SKM-1 (cell line): ENCODE data around the gene PNPLA7.
"Not testable (repeated sequence)": the region's sequence is repeated elsewhere in the genome, so short reads cannot be mapped to it uniquely, and the experiment has no call there.

Source experiments
- DNase-seq: peaks from one replicate; lab custom pipeline; 2025; ENCODE audit not compliant: unreplicated experiment; lab: John Stamatoyannopoulos, UW

PNPLA7 gene

DNA sequence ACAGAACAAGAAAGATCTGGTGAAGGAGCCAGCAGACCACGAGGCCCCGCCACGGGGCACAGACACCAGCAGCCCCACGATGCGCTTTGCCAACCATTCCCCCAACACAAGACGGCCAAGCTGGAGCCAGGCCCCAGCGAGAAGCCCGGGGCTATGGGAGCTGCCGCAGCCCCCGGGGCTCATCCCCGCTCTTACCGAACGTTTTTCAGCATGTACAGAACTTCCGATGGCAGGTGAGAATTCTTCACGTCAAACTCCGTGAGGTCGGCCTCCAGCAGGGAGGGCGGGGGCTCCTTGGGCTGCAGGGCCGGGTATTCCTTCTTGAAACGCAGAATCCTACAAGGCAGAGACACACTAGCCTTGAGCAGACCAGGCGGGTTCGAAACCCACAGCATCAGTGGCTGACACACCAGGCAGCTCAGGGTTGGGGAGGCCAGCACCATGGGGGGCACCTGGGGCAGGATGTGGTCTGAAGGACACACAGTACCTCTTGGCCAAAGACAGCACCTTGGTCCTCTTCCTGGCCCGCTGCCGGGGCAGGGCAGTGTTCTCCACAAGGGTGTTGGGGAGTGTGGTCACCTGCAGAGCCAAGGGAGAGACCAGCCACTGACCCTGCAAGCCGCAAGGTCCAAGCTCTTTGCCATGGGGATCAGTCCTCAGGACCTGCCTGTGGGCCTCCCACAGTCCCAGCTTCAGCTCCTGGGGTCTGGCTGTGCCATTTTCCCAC lies 6.8 kb downstream of the PNPLA7 start:
- no peak for DNase-seq

DNA sequence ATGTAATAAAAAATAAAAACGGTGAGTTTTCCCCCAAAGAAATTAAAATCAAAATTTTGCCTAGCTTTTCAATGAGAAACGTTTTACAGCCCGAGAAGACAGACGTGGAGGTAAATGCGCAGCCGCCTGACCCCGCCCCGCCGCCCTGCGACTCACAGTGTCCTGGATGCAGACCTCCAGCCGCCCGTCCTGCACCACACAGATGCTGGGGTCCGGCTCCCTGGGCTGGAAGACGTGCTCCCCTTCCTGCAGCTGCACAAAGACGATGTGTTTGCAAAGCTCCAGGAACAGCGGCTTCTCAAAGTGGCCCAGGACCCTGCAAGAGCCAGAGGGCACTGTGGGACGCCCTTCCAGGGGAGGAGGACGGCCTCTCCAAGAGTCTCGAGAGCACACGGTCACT lies 7.7 kb downstream of the PNPLA7 start:
- no peak for DNase-seq

DNA sequence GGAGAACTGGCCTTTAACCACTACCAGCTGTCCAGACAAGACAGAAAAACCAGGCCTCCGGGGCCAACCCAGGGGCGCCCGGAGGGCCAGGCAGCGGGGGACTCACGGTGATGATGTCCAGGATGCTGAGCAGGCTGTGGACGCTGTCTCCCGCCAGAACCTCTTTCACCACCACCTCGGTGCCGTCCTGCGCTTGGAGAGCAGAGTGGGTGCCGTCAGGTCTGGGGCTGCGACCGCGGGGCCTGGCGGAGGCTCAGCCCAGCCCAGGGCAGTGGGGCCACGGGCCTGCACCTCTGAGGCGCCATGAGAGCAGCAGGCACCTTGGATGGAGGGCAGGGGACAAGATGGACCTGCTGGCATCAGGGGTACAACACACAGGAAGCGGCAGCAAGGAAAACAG lies 9.7 kb downstream of the PNPLA7 start:
- no peak for DNase-seq

DNA sequence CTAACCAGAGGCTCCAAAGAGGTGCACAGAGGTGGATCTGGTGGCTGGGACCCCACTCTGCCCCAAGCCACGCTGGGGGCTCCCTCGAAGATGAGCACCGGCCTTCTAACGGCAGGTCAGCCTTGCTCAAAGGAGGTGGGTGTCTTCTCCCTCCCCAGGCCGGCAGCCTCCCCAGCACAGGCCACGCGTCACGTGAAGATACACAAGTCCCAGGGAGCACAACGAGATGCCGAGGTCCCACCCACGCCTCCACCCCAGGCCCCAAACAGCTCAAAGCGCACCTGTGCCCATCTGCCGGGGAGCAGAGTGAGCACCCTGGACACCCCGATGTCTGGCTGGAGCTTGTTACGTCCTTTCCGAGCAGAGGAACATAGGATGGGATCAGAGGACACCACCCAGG lies 12.1 kb downstream of the PNPLA7 start:
- no peak for DNase-seq

DNA sequence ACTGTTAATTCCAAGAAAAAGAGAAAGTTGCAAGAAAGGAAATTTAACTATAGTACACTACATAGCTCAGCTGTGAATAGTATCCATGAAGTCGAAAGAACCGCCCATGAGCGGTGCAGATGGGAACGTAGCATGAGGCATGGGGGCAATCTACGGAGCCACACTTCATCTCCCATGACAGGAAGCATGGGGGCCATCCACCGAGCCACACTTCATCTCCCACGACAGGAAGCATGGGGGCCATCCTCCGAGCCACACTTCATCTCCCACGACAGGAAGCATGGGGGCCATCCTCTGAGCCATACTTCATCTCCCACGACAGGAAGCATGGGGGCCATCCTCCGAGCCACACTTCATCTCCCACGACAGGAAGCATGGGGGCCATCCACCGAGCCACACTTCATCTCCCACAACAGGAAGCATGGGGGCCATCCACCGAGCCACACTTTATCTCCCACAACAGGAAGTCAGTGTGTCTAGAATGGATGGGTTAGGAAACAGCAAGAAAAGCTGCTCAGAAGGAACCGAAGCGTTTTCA lies 13.5 kb downstream of the PNPLA7 start:
- DNase-seq: not testable (repeated sequence)

DNA sequence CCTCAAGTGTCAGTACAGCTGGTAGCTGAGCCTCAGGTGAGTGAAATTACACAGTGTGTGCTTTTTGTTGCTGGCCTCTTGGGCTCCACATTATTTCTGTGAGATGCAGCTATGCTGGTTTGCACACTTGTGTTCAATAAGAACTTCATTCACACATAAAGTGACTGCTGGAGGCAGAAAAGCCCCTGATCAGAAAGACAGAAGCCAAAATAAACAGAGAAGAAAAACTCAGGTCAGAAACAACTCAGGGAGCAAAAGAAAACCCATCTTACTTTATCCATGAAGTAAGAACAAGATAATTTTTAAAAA lies 15.1 kb downstream of the PNPLA7 start:
- no peak for DNase-seq

DNA sequence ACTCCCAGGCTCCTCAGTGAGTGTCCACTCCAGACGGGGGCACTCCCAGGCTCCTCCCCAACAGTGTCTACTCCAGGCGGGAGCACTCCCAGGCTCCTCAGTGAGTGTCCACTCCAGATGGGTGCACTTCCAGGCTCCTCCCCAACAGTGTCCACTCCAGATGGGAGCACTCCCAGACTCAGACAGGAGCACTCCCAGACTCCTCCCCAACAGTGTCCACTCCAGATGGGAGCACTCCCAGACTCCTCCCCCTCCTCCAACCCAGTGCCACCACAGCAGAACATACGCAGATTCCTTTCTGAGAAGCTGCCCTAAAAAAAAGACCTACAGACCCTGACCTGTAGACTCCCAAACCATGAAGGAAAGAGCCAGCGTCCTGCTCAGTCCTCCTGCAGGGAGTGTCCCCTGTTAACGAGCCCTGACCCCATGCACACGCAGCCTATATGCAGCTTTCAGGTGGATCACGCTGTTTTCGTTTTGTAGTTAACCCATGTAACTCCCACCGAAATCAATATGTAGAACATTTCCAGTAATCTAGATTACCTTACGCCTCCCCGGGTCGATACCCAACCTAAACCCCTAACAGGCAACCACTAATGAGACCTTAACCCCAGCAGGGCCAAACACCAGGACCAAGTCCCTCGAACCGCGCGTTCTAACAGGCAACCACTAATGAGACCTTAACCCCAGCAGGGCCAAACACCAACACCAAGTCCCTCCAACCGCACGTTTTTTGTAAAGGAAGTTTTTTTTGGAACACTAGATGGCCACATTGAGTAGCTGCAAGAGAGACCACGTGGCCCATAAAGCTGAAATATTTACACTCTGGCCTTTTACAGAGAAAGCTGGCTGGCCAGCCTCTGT lies 15.7 kb downstream of the PNPLA7 start:
- DNase-seq: peak; percentile 62

DNA sequence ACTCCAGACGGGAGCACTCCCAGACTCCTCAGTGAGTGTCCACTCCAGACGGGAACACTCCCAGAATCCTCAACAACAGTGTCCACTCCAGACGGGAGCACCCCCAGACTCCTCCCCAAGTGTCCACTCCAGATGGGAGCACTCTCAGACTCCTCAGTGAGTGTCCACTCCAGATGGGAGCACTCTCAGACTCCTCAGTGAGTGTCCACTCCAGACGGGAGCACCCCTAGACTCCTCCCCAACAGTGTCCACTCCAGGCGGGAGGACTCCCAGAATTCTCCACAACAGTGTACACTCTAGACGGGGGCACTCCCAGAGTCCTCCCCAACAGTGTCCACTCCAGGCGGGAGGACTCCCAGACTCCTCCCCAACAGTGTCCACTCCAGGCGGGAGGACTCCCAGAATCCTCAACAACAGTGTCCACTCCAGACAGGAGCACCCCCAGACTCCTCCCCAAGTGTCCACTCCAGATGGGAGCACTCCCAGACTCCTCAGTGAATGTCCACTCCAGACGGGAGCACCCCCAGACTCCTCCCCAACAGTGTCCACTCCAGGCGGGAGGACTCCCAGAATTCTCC lies 17.2 kb downstream of the PNPLA7 start:
- DNase-seq: not testable (repeated sequence)

DNA sequence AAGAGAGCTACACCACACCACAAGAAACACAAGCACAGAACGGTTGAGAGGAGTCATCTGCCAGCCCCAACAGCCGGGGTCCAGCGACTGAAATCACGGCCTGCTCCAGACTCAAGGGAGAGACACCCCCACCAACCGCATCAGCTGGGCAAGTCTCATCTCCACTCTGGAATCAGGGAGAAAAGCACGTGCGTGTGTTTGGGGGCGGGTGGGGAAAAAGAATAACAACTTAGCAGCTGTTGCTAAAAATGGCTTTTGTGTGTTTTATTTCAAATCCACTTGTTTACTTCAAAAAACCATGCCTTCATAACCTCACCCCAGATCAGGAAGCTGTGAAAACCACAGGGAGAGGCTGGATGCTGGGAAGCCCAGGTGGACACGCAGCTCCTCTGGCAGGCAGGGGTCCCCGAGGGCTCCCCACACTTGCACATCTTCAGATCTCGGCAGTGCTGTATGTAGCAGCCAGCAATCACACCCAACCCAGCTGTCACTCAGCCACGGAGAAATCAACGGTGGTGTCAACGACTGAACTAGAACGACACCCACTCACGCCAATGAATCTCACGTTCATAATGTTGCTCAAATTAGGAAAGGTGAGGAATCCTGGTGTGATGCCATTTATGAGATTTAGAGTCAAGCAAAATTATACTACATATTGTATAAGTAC lies 19.0 kb downstream of the PNPLA7 start:
- no peak for DNase-seq

DNA sequence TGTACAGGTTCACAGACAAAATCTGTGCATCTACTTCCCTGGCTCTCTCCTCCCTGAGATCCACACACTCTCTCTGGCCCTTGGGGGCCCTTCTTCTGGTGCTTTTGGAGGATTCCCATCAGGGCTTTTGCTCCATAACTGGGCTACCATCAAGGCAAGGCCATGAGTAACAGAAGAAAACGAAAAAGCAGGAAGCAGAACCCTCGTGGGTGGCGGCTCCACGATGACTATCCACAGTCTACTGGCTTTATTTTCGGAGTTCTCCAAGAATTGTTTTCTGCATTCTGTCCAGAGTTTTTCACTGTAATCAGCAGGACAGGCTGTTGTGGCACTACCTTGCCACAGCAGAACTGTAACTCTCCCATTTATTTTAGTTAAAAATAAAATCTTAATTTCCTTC lies 19.9 kb downstream of the PNPLA7 start:
- DNase-seq: no peak

DNA sequence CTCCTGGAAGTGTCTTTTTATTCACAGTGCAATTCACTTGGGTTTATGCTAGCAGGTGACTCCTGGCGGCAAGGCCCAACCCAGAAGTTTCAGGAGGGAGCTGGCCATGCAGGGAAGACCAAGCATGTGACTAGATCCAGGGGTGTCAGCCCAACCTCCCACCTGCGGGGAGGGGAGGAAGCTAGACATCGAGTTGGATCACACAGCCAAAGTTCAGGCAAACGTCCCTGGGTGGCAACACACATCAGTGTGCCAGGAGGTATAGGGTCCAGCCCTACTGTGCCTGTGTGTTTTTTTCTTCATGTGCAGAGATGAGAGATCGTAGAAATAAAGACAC lies 25.3 kb downstream of the PNPLA7 start:
- no peak for DNase-seq

DNA sequence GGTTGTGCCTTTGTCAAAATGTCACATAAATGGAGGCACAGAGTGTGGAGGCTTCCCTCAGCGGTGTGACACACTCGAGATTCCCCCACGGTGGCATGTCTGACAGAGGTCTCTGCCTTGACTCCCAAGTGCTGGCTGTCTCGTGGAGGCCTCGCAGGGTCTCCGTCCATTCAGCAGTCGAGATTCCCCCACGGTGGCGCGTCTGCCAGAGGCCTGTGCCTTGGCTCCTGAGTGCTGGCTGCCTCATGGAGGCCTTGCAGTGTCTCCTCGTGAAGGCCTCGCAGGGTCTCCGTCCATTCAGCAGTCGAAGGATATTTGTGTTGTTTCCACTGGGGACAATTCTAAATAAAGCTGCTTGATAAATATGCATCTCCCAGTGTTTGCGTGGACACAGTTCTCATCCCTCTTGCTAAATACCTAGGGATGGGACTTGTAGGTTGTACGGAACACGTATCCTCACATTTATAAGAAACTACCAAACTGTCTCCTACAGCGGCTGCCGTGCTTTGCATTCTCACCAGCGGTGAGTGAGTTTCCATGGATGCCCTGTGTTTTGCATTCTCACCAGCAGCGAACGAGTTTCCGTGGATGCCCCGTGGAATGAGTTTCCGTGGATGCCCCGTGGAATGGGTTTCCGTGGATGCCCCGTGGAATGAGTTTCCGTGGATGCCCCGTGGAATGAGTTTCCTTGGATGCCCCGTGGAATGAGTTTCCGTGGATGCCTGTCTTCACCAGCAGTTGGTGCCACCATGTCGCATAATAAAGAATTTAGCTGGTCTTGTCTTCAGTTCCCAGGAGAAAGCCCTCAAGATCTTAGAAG lies 25.8 kb downstream of the PNPLA7 start:
- DNase-seq: no peak

DNA sequence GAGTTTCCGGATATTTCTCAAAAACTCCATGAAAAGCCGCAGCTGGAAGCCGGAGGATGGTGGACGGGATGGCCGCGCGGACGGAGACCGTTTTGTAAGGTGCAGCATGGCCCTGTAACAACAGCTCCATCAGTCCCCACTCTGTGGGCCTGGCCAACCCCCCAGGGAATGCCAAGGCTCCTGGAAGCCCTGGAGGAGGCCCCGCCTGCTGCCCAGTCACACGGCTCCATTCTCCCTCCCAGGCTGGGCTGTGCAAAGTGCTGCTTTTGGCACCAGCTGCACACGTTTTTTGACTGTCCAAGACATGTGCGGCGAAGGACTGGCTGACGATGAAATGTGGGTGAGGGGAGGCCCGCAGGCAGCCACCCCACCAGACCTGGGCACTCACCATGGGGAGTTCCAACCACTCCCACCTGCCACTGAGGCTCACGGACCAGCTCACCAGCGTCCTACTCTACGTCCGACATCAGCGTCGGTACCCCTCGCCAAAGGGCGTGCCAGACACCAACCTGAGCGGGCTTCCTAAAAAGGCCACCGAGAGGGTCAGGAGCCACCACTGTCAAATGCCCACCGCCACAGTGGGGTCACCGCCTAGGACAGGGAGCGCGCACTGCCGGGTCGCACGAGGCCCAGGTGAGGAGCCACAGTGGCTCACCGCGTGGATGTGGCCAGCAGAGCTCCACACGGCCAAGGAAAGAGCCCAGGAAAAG lies 27.3 kb downstream of the PNPLA7 start:
- DNase-seq: no peak

DNA sequence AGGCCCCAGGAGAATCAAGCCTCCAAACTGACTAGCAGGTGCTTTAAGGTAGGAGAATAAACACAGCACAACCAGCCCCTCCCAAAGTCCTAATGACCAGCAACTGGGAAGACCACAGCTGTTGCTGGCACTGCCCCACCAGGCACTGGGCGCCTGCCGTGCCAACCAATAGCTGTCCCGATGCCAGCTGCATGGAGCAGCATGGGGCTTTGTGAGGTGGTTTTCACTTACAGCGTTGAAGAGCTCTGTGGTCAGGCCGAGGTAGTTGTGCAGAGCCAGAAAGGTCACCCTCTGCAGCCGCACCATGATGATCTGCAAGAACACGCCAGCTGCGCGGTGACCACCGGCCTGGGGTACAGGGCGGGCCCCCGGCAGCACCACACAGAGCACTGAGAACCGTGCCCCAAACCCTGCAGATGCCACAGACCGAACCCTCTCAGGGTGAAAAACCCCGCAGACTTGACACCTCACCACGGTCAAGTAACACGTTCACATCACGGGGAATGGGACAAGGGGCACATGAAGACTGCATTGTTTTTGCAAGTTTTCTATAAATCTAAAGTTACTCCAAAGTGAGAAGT lies 28.7 kb downstream of the PNPLA7 start:
- DNase-seq: no peak

DNA sequence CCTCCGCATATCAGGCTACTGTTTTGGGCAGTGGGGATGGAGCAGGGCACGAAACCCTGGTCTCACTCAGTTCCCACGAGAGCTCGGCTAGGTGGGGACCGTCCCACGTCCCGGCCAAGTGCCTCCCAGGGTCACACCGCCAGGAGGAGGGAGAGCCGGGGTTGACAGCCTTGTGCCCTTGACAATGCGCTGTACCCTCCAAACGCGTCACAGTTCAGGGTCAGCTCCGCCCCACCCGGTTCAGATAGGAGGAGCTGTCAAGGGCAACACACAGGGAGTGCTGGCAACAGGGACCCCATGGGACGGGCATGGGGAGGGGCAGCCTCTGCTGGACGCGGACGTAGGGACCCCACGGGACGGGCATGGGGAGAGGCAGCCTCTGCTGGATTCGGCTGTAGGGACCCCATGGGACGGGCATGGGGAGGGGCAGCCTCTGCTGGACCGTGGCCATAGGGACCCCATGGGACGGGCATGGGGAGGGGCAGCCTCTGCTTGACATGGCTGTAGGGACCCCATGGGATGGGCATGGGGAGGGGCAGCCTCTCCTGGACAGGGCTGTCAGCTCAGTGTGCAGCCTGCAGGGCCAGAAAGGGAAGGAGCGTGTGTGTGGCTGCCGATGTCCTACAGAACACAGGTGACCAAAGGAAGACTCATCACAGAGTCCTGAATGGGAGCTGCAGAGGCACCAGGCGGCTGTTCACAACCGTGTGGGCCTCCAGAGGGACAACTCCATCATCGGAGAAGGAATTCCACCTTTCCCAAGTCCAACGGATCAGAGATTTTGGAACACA lies 29.4 kb downstream of the PNPLA7 start:
- no peak for DNase-seq

DNA sequence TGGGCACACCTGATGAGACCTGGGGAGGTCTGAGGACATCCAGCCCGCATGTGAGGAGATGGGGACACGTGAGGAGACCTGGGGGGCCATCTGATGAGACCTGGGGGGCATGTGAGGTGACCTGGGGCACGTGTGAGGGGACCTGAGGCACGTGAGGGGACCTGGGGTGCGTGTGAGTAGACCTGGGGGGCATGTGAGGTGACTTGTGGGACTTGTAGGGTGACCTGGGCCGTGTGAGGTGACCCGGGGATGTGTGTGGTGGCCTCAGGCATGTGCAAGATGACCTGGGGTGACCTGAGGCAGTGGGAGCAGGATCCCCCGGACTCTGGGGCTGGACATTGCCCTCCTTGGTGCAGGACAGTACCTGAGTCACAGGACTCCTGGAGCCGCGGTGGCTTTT lies 30.6 kb downstream of the PNPLA7 start:
- DNase-seq: no peak

DNA sequence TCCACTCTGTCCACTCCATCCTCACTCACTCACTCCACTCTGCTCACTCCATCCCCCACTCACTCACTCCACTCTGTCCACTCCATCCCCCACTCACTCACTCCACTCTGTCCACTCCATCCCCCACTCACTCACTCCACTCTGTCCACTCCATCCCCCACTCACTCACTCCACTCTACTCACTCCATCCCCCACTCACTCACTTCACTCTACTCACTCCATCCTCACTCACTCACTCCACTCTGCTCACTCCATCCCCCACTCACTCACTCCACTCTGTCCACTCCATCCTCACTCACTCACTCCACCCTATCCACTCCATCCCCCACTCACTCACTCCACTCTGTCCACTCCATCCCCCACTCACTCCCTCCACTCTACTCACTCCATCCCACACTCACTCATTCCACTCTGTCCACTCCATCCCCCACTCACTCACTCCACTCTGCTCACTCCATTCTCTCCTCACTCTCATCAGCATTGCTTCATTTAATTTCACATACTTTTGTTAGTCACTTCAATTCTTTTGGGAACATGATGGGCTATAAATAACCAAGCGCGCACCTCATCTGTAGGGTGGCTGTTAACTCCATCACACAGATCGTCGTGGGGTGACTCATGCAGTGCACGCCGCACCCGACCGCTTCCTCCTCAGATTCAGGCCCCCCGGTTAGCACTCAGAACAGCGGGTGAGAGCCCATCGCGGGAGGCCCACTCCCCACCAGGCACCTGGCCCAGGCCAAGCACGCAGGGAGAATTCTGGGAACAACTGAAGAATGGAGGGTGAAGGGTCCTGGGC lies 31.3 kb downstream of the PNPLA7 start:
- DNase-seq: not testable (repeated sequence)
